GM12878 (cell line): ENCODE measurements around the gene CNN3.

Experiments used
- HDAC2 ChIP-seq: fragments of 200-600 bp; sonication (generic); IDR thresholded peaks from 2 replicates; pipeline ENCODE4 v1.6.1; 2017
- POLR2A ChIP-seq: IDR thresholded peaks from 2 replicates; pipeline ENCODE4 v1.6.1; 2011; ENCODE audit warnings: low read depth, mild to moderate bottlenecking, low read length
- POU2F2 ChIP-seq: IDR thresholded peaks from 3 replicates; pipeline ENCODE4 v1.6.1; 2011; ENCODE audit warnings: low read depth, mild to moderate bottlenecking, low read length, borderline replicate concordance
- SMC3 ChIP-seq: IDR thresholded peaks from 2 replicates; pipeline ENCODE4 v1.6.1; 2011; ENCODE audit warnings: low read length, improper control_type of control experiment, borderline replicate concordance
- TF ChIP-seq, protein P1 (sequence below): fragments of 450-650 bp; IDR thresholded peaks from 2 replicates; pipeline ENCODE4 v1.6.1; 2017; ENCODE audit warnings: mild to moderate bottlenecking, low read depth, inconsistent platforms; ENCODE audit not compliant: poor library complexity, severe bottlenecking
- TF ChIP-seq, protein P2 (sequence below): IDR thresholded peaks from 2 replicates; pipeline ENCODE4 v1.6.1; 2012; ENCODE audit warnings: low read length, inconsistent platforms
- TF ChIP-seq, protein P3 (sequence below): fragments of 450-650 bp; IDR thresholded peaks from 2 replicates; pipeline ENCODE4 v1.6.1; 2016; ENCODE audit warnings: mild to moderate bottlenecking, moderate library complexity, borderline replicate concordance
- TF ChIP-seq, protein P4 (sequence below): fragments of 450-650 bp; IDR thresholded peaks from 2 replicates; pipeline ENCODE4 v1.6.1; 2018; ENCODE audit warnings: borderline replicate concordance, mild to moderate bottlenecking; ENCODE audit not compliant: partially characterized antibody

- TF ChIP-seq, protein P1, sequence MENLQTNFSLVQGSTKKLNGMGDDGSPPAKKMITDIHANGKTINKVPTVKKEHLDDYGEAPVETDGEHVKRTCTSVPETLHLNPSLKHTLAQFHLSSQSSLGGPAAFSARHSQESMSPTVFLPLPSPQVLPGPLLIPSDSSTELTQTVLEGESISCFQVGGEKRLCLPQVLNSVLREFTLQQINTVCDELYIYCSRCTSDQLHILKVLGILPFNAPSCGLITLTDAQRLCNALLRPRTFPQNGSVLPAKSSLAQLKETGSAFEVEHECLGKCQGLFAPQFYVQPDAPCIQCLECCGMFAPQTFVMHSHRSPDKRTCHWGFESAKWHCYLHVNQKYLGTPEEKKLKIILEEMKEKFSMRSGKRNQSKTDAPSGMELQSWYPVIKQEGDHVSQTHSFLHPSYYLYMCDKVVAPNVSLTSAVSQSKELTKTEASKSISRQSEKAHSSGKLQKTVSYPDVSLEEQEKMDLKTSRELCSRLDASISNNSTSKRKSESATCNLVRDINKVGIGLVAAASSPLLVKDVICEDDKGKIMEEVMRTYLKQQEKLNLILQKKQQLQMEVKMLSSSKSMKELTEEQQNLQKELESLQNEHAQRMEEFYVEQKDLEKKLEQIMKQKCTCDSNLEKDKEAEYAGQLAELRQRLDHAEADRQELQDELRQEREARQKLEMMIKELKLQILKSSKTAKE, result no peak
- TF ChIP-seq SMC3 (no peak), POLR2A (no peak), POU2F2 (no peak), HDAC2 (no peak)
- TF ChIP-seq, protein P2, sequence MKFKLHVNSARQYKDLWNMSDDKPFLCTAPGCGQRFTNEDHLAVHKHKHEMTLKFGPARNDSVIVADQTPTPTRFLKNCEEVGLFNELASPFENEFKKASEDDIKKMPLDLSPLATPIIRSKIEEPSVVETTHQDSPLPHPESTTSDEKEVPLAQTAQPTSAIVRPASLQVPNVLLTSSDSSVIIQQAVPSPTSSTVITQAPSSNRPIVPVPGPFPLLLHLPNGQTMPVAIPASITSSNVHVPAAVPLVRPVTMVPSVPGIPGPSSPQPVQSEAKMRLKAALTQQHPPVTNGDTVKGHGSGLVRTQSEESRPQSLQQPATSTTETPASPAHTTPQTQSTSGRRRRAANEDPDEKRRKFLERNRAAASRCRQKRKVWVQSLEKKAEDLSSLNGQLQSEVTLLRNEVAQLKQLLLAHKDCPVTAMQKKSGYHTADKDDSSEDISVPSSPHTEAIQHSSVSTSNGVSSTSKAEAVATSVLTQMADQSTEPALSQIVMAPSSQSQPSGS, result no peak
- TF ChIP-seq, protein P3, sequence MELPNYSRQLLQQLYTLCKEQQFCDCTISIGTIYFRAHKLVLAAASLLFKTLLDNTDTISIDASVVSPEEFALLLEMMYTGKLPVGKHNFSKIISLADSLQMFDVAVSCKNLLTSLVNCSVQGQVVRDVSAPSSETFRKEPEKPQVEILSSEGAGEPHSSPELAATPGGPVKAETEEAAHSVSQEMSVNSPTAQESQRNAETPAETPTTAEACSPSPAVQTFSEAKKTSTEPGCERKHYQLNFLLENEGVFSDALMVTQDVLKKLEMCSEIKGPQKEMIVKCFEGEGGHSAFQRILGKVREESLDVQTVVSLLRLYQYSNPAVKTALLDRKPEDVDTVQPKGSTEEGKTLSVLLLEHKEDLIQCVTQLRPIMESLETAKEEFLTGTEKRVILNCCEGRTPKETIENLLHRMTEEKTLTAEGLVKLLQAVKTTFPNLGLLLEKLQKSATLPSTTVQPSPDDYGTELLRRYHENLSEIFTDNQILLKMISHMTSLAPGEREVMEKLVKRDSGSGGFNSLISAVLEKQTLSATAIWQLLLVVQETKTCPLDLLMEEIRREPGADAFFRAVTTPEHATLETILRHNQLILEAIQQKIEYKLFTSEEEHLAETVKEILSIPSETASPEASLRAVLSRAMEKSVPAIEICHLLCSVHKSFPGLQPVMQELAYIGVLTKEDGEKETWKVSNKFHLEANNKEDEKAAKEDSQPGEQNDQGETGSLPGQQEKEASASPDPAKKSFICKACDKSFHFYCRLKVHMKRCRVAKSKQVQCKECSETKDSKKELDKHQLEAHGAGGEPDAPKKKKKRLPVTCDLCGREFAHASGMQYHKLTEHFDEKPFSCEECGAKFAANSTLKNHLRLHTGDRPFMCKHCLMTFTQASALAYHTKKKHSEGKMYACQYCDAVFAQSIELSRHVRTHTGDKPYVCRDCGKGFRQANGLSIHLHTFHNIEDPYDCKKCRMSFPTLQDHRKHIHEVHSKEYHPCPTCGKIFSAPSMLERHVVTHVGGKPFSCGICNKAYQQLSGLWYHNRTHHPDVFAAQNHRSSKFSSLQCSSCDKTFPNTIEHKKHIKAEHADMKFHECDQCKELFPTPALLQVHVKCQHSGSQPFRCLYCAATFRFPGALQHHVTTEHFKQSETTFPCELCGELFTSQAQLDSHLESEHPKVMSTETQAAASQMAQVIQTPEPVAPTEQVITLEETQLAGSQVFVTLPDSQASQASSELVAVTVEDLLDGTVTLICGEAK, result no peak
- TF ChIP-seq, protein P4, sequence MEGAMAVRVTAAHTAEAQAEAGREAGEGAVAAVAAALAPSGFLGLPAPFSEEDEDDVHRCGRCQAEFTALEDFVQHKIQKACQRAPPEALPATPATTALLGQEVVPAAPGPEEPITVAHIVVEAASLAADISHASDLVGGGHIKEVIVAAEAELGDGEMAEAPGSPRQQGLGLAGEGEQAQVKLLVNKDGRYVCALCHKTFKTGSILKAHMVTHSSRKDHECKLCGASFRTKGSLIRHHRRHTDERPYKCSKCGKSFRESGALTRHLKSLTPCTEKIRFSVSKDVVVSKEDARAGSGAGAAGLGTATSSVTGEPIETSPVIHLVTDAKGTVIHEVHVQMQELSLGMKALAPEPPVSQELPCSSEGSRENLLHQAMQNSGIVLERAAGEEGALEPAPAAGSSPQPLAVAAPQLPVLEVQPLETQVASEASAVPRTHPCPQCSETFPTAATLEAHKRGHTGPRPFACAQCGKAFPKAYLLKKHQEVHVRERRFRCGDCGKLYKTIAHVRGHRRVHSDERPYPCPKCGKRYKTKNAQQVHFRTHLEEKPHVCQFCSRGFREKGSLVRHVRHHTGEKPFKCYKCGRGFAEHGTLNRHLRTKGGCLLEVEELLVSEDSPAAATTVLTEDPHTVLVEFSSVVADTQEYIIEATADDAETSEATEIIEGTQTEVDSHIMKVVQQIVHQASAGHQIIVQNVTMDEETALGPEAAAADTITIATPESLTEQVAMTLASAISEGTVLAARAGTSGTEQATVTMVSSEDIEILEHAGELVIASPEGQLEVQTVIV, result no peak
These were observed 43.2 kb downstream of the CNN3 start for GRCh38 chr1:94883691-94884090.
